HG03571 (cell line): Measurements from ENCODE around the gene MALAT1.

Experiments
- ATAC-seq: cut with Tn5 transposase; IDR thresholded peaks from one replicate; pipeline ENCODE4 v1.9.1; 2021; ENCODE audit not compliant: unreplicated experiment

MALAT1 gene

DNA sequence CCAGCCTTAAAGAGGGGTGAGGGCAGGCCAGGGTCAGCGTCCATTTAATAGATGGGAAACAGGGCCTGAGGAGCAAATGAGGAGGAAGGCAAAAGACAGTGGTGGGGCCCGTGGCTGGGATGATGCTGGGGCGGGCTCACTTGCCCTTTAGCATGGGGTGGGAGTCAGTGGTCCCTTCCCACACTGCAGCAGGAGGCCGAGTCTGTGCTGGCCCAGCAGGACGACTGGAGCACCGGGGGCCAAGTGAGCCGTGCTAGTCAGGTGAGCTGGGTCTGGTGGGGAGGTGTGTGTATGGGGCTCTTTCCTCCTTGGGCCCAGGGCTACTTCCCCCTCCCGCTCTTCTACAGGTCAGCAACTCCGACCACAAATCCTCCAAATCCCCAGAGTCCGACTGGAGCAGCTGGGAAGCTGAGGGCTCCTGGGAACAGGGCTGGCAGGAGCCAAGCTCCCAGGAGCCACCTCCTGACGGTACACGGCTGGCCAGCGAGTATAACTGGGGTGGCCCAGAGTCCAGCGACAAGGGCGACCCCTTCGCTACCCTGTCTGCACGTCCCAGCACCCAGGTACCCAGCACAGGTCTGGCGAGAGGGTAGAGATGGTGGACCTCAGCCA, 38.9 kb downstream of the MALAT1 start:
- ATAC-seq = no peak

DNA sequence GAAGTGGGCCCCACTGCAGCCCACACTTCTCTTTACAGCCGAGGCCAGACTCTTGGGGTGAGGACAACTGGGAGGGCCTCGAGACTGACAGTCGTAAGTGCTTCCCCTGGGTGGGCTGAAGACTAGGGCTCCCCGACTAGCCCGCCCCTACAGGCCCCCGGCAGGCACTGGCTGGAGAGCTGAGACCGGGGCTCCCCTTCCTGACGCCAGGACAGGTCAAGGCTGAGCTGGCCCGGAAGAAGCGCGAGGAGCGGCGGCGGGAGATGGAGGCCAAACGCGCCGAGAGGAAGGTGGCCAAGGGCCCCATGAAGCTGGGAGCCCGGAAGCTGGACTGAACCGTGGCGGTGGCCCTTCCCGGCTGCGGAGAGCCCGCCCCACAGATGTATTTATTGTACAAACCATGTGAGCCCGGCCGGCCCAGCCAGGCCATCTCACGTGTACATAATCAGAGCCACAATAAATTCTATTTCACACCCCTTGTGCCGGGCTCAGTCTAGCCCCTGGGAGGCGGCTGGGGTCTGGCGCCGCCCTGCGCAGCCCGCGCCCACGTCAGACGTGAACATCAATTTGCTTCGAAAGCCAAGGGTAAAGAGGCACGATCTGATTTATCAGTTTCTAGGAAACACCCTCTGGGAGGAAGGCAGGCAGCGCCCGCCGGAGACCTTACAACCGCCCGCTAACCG, 39.5 kb downstream of the MALAT1 start:
- ATAC-seq = no peak

DNA sequence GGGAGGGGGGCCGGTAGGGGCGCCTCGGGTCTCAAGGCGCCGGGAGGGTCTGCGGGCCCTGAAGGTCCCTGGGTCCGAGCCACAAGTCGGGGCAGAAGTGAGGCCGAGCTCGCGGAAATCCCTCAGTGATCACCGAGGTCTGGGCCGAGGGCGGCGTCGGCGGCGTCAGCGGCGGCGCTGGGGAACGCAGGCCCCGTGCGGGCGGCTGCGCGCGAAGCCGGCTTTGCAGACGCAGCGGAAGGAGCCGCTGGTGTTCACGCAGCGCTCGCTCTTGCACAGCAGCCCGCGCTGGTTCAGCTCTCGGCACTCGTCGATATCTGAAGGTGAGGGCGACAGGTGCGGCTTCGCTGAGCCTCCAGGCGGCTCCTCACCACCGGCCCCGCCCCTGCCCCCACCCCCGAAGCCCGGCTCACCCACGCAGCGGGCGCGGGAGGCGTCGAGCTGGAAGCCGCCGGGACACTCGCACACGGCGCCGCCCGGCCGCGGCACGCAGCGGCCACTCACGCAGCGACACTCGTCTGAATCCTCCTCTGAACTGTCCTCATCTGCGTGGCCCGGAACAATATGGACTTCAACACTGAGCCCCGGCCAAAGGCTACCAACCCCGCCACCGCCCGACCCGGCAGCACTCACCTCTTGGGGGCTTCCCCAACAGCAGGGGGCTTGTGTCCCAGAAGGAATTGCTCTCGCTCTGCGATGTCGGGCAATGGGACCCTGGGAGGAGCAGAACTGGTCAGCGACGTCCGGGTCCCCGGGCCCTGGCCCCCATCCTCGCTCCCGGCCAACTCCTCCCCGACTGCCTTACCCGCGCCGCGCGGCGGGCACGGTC, 40.3 kb downstream of the MALAT1 start:
- ATAC-seq = no peak

DNA sequence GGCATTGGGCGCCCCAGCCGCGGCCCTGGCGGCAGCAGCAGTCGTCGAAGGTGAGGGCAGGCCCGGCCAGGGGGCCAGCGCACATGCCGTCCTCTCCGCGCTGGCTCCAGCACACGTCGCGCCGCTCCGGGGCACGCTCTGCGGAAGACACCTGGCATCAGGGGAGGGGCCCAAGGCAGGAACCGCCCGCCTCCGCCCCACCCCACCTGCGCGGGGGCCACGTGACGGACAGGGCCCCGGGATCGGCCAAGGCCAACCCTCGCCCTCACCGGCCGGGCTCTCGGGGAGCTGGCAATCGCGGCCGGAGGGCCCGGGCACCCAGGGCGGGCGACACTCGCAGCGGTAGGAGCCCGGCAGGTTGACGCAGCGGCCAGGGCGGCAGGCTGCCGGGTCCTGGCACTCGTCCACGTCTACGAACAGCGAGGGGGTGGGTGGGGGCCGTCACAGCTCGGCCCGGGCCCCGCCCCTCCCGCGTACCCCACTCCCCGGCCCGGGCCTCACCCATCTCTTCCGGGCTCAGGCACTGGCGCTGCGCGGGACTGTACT, 41.0 kb downstream of the MALAT1 start:
- ATAC-seq = peak; percentile 44

DNA sequence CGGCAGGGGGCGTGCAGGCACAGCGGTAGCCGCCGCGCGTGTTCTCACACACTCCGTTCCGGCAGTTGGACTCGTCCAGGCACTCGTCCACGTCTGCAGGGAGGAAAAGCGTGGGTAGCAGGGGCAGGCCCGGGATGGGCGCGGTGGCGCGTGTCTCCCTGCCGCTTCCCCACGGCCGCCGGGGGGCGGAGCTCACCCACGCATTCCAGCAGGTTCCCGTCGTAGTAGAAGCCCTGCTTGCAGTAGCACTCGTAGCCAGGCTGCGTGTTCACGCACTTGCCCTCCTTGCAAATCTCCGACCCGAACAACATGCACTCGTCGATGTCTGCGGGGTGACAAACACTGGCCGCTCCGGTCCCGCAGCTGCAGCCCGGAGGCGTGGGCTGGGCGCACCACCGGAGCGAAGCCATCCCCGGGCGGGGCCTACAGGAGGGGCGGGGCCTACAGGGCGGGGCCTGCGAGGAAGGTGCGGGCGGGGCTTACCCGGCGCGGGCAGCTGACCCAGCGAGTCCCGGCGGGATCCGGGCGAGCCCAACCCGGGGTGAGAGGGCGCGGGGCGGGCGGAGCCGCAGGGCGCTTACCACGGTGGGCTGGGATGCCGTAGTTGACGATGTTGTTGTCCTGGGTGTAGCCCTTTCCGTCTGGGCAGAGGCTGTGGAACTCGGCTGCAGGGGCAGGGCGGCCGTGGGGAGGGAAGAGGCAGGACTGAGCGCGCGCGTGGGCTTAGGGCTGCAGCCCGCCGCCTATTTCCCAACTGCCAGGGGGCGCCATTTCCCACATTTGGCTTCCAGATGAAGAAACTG, 41.6 kb downstream of the MALAT1 start:
- ATAC-seq = peak; percentile 51

DNA sequence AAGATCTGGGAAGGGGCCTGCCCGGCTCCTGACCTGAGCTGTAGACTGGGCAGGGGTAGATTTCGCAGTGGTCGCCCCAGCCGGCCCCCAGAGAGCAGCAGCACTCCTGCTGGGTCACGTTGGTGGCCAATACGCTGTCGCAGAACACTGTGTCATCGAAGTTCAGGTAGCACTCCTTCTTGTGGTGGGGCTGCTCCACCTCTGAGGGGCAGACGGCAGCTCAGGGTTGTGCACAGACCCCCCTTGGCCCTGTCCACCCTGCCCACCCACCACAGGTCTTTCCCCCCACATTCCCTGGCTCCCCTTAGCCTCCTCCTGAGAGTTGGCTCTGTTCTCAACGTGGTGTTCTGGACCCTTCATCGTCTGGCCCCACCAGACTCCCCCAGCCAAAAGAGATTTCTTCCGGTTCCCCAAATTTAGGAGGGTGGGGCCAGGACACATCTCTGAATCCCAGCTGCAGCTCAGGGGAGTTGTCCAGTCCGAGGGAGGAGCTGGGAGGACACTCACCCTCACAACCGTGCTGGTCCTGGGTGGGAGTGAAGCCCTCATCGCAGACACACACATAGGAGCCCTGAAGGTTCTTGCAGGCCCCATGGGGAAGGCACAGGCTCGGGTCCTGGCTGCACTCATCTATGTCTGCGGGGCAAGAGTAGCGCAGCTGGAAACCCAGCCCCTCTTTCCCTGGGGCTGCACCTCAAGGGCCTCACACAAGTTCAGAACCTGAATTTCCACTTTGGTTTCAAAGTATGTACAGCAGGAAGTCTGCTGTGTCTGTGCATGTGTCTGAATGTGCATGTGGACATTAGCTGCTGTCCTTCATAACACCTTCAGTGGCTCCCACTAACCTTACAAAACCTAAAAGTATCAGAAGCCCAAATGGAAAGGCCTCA, 42.5 kb downstream of the MALAT1 start:
- no peak for ATAC-seq

DNA sequence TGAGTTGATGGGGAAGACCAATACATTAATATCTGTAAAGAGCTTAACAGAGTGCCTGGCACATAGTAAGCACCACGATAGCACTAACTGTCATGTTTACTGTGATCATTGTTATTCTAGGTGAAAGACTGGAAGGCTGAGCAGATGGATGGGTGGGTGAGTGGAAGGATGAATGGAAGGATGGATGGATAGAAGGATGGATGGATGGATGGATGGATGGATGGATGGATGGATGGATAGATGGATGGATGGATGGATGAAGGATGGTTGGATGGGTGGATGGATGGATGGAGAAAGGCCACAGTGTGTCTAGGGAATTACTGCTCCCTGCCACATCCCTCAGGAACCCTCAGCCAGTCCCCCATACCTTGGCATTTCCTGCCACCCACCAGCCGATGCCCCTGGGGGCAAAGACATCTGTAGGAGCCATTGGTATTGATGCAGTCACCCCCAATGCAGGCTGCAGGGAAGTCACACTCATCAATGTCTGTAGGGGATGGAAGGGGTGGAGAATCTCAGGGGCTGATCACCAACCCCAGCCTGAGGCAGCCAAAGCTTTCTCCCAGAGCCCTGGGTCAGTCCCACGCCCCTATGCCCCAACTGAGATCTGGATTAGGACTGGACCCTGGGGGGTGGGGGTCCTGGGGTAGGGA, 44.0 kb downstream of the MALAT1 start:
- no peak for ATAC-seq

DNA sequence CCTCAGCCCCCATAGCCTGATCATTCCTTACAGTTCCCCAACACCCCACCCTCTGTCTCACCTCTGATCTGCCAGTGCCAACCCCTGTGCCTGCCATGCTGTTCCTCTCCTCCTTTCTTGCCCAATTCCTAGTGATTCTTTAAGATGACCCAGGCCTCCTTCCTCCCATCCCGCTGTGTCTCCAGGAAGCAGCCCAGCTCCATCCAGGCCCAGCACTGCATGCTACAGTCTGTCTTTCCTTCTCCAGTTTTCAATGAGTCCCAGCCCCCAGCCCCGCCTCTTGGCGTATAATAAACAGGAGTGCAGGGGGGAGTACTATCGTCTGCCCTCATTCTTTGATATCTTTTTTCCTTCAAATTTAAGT, 47.0 kb downstream of the MALAT1 start:
- no peak for ATAC-seq

DNA sequence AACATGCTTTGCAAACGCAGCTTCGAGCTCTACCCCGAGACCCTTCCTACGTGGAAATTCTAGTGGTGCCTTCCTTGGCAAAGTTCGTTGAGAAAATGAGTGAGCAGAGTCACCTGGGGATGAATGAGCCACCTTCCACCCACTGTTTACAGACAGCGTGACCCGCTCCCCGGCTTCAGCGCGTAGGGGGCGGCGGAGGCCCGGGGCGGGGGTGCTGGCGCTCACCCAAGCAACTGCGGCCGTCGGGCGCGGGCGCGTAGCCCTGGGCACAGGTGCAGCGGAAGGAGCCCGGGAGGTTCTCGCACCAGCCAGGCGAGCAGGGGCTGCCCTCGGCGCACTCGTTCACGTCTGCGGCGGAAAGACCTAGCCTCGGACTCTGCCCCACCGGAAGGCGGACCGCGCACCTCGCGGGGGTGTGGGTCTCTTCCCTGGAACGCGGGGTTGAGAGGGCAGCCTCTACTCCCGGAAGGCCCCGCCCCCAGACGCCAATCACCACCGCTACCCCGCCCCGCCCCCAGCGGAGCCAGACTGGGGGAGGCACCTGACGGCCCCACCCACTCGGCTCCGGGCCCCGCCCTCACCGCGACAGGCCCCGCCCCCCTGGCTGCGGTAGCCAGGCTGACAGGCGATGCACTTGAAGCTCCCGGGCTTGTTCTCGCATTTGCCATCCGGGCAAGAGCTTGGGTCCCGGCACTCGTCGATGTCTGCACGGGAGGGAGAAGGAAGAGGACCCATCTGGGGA, 47.5 kb downstream of the MALAT1 start:
- ATAC-seq = peak; percentile 53

DNA sequence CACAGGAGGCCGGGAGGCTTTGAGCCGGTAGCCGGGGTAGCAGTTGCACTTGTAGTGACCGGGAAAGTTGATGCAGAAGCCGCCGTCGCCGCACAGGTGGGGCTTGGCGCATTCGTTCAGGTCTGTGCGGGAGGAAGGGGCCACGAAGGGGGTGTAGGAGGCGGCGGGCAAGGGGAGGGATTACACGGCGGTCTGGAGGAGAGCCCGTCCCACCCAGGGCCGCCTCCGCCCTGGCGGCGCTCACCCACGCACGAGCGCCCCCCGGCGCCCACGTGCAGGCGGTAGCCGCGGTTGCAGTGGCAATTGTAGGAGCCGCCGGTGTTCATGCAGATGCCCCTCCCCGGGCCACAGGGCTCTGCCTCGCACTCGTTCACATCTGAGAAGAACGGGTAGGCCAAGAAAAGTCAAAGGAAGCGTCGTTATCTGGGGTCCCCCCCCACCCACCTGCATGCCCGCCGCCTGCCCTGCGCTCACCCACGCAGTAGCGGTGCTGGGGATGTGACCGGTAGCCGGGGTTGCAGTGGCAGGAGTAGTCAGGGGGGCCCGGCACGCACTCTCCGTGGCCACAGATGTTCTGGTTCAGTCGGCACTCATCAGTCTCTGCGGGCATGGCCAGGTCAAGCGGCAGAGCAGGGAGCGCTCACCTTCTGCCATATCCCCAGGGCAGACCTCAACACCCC, 48.7 kb downstream of the MALAT1 start:
- ATAC-seq = no peak

DNA sequence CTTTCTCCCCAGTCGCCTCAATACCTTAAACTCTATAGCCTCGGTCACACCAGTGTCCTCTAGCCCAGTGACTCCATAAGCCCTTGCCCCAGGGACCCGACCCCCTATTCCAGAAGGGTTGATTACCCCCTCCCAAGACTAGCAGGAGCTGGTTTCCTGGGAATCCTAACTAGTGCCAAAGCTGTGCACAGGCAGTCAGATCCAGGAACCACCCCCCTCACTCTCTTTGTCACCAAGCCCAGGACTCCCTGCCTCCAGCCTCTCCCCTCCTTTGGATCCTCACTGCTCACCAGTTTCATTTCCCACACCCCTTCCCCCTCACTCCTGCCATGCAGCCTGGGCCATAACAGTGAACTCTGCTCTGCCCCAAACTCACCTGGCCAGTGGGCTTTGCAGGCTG, 49.5 kb downstream of the MALAT1 start:
- ATAC-seq = no peak

DNA sequence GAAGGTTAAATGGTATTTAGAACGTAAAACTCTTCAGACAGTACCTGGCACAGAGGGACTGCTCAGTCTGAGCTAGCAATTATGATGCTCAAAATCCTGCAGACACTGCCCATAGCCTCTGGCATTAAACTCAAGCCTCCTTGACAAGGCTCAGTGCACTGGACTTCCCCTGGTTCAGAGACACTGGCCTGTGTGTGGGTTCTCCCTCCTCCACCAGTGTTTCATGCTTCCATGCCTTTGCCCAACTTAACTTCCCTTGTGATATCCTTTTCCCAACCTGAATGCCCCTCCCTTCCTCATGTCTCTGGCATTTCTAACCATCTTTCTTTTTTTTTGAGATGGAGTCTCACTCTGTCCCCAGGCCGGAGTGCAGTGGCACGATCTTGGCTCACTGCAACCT, 50.3 kb downstream of the MALAT1 start:
- ATAC-seq = no peak

DNA sequence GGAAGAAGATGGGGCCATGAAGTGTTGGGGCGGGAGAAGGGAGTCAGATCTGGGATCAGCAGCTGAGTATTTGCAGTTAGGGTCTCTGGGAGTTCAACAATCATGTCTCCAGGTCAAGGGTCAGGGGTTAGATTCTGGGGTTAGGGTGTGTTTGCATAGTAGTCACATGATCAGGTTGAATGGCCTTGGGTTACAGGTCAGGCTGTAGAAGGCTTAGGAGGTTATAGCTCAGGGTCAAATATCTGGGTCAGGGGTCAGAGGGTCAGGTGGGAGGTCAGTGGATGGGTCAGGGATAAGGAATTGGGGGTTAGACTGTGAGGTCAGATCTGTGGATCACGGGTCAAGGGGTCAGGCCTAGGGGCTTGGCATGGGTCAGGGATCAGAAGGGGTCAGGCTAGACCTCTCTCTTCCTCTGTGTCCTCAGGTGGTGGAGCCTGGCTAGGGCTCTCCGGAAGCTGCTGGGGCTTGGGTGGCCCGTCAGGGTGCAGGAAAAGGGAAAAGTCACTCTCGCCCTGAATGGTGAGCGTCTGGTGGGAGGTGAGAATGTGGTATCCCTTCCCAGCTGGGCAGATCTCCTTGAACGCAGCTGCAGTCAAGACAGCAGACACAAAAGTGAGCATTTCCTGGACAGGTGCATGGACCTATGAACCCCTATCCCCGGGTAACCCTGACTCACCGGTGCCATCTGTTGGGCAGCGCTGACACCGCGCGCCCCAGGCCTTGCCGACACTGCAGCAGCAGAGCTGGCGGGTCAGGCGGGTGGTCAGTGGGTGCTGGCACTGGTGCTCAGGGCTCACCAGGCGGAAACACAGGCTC, 52.9 kb downstream of the MALAT1 start:
- ATAC-seq = no peak

DNA sequence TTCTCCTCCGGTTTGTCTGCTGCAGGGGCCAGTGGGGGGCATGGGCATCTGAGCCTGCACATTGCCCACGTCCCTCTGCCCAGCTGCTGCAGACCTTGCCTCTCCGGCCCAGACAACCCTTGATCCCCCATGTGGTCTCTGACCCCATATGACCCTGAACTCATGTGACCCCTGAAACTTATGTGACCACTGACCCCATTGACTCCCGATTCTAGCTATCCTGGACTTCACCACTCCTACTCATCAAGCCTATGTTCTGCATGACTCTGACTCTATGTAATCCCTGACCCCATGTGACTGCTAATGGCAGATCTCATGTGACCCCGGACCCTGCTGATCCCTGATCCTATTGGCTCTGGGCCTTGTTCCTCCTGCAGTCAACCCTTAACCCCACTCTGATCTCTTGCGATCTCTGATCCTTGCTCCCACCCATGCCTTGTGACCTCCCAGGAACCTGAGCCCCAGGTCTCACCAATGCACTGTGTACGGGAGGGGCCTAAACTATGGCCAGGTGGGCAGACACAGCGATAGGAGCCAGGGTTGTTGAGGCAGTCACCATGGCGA, 53.6 kb downstream of the MALAT1 start:
- no peak for ATAC-seq

DNA sequence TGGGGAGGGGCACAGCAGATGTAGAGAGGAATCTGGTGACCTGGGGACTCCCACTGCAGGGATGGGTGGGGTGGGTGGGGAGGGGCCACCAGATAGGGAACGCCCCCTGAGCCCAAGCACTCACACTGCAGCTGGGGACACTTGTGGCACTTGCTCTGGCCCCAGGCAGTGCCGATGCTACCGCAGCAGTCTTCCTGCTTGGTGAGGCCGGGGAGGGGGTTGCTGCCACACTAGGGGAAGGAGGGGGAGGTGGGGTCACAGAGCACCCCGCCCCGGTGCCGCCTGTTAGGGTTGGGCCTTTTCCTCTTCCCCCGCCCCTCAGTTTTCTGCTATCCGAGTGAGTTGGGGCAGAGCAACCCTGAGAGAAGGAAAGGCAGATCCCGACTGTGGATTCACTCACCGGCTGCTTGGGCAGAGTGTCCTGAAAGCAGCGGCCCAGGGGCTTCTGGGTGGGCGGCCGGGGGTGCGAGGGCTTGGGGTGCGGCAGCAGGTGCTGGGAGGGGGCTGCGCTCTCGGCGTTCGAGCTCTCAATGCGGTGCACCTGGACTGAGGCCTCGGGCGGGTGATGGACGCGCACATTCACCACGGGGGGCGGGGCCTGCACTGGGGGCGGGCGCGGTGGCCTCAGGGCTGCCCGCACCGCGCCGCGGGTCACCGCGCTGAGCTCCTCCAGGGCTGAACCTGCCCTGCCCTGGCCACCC, 54.6 kb downstream of the MALAT1 start:
- ATAC-seq = no peak

DNA sequence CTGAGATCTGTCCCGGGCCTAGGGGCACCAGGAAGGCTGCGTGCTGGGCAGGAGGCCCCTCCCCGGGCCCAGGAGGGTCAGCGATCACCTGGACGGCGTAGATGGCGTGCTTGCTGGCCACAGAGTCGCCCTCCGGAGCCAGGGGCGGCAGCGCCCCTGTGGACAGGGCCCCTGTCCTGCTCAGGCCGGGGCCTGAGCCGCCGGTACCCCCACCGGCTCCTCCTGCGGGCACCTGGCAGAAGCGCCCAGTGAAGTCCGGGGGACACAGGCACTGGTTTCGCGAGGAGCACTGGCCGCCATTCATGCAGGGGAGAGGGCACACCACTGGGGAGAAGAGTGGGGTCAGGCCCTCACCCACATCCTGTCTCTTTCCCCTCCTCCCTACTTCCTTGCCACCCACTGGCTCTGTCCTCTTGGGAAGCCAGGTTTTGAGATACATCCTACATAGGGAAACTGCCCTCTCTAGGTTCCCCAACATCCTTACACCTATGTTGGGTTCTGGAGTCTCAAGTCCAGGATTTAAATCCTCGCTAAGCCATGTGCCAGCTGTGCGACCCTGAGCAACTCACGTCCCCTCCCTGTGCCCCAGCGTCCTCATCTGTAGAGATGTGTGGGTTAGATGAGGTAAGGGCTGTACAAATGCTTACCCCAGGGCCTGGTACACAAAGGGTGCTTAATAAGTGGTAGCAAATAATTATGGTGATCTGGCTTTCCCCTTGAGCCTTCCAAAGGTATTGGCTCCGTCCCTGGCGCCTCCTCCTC, 55.4 kb downstream of the MALAT1 start:
- ATAC-seq = no peak
